ENCODE data around the gene ATP1A2.

The ATP1A2 gene

GRCh38 chr1:160177231-160177630 is 61.7 kb downstream of the ATP1A2 start:
- DNase-seq (ENCODE audit: low read depth): no peak

- DNase-seq (ENCODE audit: low read depth): no peak
Measured at GRCh38 chr1:160177667-160178066, 62.1 kb downstream of the ATP1A2 start.

- DNase-seq (ENCODE audit: low read depth): no peak
Measured at GRCh38 chr1:160178731-160179130, 63.2 kb downstream of the ATP1A2 start.

- DNase-seq (ENCODE audit: low read depth): no peak
Measured at GRCh38 chr1:160179336-160179735, 63.8 kb downstream of the ATP1A2 start.

- DNase-seq (ENCODE audit: low read depth): no peak
Measured at GRCh38 chr1:160186246-160186645, 70.7 kb downstream of the ATP1A2 start.

GRCh38 chr1:160186729-160187128 is 71.2 kb downstream of the ATP1A2 start:
- DNase-seq (ENCODE audit: low read depth): no peak

- no peak for DNase-seq (ENCODE audit: low read depth)
Measured at GRCh38 chr1:160187407-160187806, 71.8 kb downstream of the ATP1A2 start.

- DNase-seq (ENCODE audit: low read depth): no peak
Measured at GRCh38 chr1:160188341-160188740, 72.8 kb downstream of the ATP1A2 start.

- no peak for DNase-seq (ENCODE audit: low read depth)
Measured at GRCh38 chr1:160189649-160190625, 74.4 kb downstream of the ATP1A2 start, which contains the start of gene CASQ1. CASQ1 (plus strand) TSS chr1:160190575; CDS start chr1:160190752, 177 bp downstream.

GRCh38 chr1:160191756-160192155 is 76.2 kb downstream of the ATP1A2 start:
- DNase-seq (ENCODE audit: low read depth): no peak

GRCh38 chr1:160192234-160192633 is 76.7 kb downstream of the ATP1A2 start:
- DNase-seq (ENCODE audit: low read depth): no peak
